CD4-positive, alpha-beta T cell treated with Interferon gamma for 1 hour (primary cell): Measurements from ENCODE around the gene TAS1R3.

Experiments
- DNase-seq: peaks from one replicate; pipeline ENCODE4 v3.0.0-alpha.2; 2020

The TAS1R3 gene

GRCh38 chr1:1340791-1341548 lies 9.9 kb downstream of the TAS1R3 start:
- DNase-seq: no peak

- no peak for DNase-seq
Measured at GRCh38 chr1:1341549-1342021, 10.5 kb downstream of the TAS1R3 start.

- DNase-seq: no peak
Measured at GRCh38 chr1:1342061-1342562, 11.0 kb downstream of the TAS1R3 start.

GRCh38 chr1:1342584-1343115 lies 11.6 kb downstream of the TAS1R3 start:
- no peak for DNase-seq

GRCh38 chr1:1343811-1344421 lies 12.8 kb downstream of the TAS1R3 start:
- DNase-seq: no peak

GRCh38 chr1:1344655-1345361 lies 13.7 kb downstream of the TAS1R3 start:
- no peak for DNase-seq

- no peak for DNase-seq
Measured at GRCh38 chr1:1345384-1345783, 14.3 kb downstream of the TAS1R3 start.

GRCh38 chr1:1345860-1346500 lies 14.9 kb downstream of the TAS1R3 start:
- DNase-seq: no peak

- no peak for DNase-seq
Measured at GRCh38 chr1:1346501-1346890, 15.4 kb downstream of the TAS1R3 start.

GRCh38 chr1:1347026-1347595 lies 16.0 kb downstream of the TAS1R3 start:
- DNase-seq: no peak

- no peak for DNase-seq
Measured at GRCh38 chr1:1347663-1348419, 16.8 kb downstream of the TAS1R3 start.

GRCh38 chr1:1348420-1349255 lies 17.6 kb downstream of the TAS1R3 start:
- no peak for DNase-seq

GRCh38 chr1:1349256-1350012 lies 18.4 kb downstream of the TAS1R3 start, which contains the start of gene DVL1:
Gene DVL1 (minus strand): TSS chr1:1349418. CDS start chr1:1349065, 353 bp downstream.
- DNase-seq: peak; percentile 74

GRCh38 chr1:1351511-1352427 lies 20.7 kb downstream of the TAS1R3 start:
- DNase-seq: no peak

GRCh38 chr1:1352786-1353388 lies 21.8 kb downstream of the TAS1R3 start:
- no peak for DNase-seq

GRCh38 chr1:1353389-1354151 lies 22.5 kb downstream of the TAS1R3 start:
- no peak for DNase-seq
